SIG-M5 treated with dmso at 0.1 percent for 504 hours (cell line): Measurements from ENCODE around the gene GALNTL6.
"Not testable (repeated sequence)": the region's sequence is repeated elsewhere in the genome, so short reads cannot be mapped to it uniquely, and the experiment has no call there.

Experiments used
- DNase-seq: peaks from one replicate; lab custom pipeline; 2025; ENCODE audit not compliant: unreplicated experiment; lab: John Stamatoyannopoulos, UW

The GALNTL6 gene

DNA sequence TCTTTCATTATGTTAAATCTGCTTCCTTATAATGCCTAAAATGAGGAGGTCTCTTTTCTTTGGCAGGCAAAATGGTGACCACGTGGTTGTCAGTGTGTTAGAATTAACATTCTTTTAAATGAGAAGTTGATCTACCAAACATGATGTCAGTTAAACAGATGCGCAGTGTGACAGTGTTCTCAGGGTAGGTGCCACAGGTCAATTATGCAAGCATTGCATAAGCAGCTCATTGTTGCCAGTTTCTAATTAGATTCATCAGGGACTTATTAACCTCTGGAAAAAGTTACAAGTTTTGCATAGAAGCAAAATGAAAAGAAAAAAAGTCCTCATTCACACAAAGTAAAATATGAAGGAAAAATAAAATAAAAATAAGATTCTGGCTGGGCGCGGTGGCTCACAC lies 1031.4 kb downstream of the GALNTL6 start:
- DNase-seq, result no peak

GRCh38 chr4:172845281-172845680 lies 1032.1 kb downstream of the GALNTL6 start:
- no peak for DNase-seq

- DNase-seq, result no peak
Observed at GRCh38 chr4:172850838-172851237, 1037.6 kb downstream of the GALNTL6 start.

GRCh38 chr4:172851534-172851933 lies 1038.3 kb downstream of the GALNTL6 start:
- DNase-seq, result no peak

DNA sequence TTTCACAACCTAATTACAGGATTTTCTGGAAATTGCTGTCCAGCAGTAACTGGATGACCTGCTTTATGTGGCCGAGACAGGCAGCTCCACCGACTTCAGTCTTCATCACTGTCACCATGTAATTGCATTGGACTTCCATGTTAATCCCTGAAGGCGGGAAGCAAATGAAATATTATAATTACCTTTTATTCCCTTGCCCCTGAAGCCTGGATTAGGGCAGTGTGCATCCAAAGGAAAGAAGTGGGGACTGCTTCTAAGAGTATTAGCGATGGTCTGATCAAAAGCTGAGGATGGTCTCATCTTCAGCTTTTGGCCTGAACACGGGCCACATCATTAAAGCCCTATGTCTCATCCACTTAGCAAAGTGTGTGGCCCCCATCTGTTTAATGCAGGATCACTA lies 1043.8 kb downstream of the GALNTL6 start:
- no peak for DNase-seq

DNA sequence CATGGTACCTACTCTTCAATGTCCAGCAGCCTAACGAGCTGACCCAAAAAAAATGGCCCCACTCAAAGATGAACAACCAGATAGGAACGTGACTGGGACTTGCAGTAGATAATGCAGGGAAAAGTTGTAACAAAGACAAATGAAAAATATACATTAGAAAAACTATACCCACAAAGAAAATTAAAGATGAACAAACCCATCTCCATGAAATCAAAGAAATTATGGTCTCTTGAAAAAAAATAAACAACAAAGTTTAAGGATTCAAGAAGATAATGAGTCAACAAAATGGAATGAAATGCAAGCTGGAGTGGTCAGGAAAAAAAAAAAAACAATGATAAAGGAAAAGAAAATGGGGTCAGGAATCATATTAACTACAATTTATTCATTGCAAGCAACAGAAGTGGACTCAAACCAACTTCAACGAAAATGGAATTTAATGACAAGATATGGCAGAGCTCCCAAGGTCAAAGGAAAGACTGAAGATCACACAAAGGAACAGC lies 1045.6 kb downstream of the GALNTL6 start:
- no peak for DNase-seq

DNA sequence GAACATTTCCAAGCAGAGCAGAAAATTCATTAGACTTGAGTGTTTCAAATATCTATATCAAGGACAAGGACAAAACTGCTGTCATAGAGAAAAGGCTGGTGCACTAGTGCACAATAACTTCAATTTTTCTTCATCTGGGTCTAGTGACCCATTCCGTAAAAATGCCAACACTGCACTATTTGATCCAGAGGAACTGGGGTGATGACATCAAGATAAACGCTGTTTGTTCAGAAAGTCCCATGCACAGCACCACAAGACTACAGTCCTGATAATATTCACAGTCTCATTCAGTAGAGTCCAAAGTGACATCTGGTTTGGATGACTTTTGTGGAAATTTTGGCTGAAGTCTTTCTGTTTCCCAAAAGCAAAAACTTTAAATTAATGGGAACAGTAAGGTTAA lies 1051.9 kb downstream of the GALNTL6 start:
- DNase-seq, result no peak

GRCh38 chr4:172865531-172866127 lies 1052.4 kb downstream of the GALNTL6 start:
- no peak for DNase-seq

DNA sequence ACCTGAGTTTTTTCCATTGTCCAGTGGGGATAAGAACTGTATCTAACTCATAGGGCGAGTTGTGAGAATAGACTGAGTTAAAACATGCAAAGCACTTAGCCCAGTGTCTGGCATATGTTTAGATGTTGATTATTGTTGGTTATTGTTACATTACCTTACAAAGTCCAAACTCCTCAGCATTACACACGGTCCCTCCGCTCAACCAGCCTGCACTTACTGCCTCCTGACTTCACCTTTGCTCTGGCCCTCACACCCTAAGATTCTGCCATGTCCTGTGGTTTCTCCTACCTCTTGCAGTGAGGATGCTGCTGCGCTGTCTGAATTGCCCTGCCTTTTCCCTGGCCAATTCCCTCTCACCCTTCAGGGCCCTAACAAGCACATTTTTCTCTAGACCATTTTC lies 1053.2 kb downstream of the GALNTL6 start:
- no peak for DNase-seq

DNA sequence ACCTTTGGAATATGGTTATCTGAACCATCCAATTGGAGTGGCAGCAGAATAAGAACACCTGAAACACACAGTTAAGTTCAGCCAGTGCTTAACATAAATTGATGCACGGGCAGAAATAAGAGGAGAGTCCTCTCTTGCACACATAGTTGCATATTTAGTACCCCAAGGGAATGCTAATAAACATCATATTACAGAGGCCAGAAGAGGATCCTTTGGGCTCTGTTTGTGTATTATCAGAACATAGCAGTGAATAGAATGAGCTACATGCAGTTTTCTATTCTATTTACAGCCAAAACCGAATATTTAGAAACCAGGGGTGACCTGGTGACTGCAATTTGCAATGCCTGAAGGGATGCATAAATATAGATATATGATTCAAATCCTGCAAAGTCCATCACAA lies 1054.6 kb downstream of the GALNTL6 start:
- no peak for DNase-seq

GRCh38 chr4:172868271-172868670 lies 1055.1 kb downstream of the GALNTL6 start:
- no peak for DNase-seq

- DNase-seq, result no peak
Observed at GRCh38 chr4:172869621-172870268, 1056.5 kb downstream of the GALNTL6 start.

DNA sequence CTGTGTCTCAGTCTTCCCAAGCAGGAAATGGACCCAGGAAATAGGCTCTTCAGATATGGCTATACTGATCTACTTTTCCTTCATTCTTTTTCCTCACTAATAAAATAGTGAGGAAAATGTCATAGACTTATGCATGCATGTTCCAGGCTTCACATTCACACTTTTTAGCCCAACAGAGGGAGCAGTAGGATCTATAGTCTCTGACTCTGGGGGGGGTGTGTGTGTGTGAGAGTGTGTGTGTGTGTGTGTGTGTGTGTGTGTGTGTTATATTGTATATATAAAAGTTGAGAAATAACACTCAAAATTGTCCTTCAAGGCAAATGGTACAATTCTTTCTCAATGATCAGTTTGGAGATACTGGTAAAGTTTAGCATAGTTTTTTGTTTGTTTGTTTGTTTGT lies 1058.2 kb downstream of the GALNTL6 start:
- DNase-seq, result no peak

DNA sequence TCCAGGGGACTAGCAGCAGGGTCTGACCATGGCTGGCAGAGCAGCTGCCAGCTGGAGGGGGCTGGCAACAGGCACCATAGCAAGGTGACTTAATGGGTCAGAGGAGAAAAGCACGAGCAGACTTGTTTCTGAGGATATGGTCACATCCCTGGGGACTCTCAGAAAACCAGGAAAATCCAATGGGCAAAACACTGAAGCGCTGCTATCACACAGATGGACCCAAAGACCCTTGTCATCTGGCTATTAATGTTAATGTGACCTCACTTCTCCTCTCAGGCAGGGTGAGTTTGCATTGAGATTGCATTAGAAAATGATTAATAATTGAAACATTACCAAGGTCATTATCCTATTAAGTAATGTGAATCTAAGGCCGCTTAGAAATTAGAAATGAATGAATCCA lies 1061.7 kb downstream of the GALNTL6 start:
- DNase-seq, result no peak

GRCh38 chr4:172876394-172876793 lies 1063.2 kb downstream of the GALNTL6 start:
- DNase-seq, result no peak

DNA sequence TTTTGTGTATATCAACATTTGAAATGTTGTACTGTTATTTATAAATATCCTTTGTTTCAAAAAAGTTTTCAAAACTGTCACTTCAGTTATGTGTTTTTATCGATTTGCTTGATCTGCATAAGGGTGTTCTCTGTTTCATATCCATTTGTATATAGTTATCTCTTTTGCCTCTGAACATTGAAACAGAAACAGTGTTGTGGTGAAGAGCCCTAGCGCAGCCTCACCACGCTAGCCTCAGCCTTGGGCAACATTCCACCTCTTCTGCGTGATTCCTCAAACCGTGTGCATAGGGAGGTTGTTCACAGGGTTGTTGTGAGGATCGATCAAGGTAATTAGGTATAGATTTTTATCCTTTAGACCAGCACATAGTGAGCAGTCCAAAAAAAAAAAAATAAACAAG lies 1068.4 kb downstream of the GALNTL6 start:
- no peak for DNase-seq

- not testable (repeated sequence) for DNase-seq
Observed at GRCh38 chr4:172887358-172887757, 1074.2 kb downstream of the GALNTL6 start.

- DNase-seq, result no peak
Observed at GRCh38 chr4:172887959-172888358, 1074.8 kb downstream of the GALNTL6 start.

DNA sequence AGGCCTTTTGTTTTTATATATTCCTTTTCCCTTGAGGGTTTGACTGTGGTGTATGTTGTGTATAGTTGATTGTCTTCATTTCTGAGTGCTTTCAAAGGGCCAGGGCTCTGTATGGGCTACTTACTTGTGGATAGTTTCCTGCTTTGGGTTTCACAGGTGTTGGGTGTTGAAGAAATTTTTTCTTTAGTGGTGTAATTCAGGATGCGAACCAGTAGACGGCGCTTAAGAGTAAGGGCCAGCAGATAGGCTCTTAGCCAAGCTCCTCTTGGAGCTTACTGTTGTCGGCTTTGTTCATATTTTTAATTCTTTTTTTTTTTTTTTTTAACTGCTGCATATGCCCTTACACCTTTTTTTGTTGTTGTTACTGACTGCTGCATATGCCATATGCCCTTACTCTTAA lies 1079.1 kb downstream of the GALNTL6 start:
- DNase-seq, result peak; percentile 5

GRCh38 chr4:172895699-172896098 lies 1082.5 kb downstream of the GALNTL6 start:
- DNase-seq, result no peak

GRCh38 chr4:172897046-172897445 lies 1083.8 kb downstream of the GALNTL6 start:
- no peak for DNase-seq

GRCh38 chr4:172898715-172899114 lies 1085.5 kb downstream of the GALNTL6 start:
- DNase-seq, result no peak

- DNase-seq, result no peak
Observed at GRCh38 chr4:172899861-172900260, 1086.7 kb downstream of the GALNTL6 start.
